DND-41 (cell line): ENCODE results near the gene GPRC5A.

Experiments used
- EZH2 ChIP-seq: IDR thresholded peaks from 3 replicates; pipeline ENCODE4 v1.6.1; 2012; ENCODE audit warnings: borderline replicate concordance, low read depth, mild to moderate bottlenecking, moderate library complexity, low read length, inconsistent platforms; ENCODE audit not compliant: severe bottlenecking
- TF ChIP-seq, protein P1 (sequence below): IDR thresholded peaks from 2 replicates; pipeline ENCODE4 v1.5.1; 2012; ENCODE audit warnings: borderline replicate concordance, low read length, moderate library complexity, mild to moderate bottlenecking; ENCODE audit not compliant: poor library complexity, severe bottlenecking; ENCODE audit errors: extremely low read depth

GRCh38 chr12:12902036-12902435, 10.7 kb downstream of the GPRC5A start:
- TF ChIP-seq, protein P1, sequence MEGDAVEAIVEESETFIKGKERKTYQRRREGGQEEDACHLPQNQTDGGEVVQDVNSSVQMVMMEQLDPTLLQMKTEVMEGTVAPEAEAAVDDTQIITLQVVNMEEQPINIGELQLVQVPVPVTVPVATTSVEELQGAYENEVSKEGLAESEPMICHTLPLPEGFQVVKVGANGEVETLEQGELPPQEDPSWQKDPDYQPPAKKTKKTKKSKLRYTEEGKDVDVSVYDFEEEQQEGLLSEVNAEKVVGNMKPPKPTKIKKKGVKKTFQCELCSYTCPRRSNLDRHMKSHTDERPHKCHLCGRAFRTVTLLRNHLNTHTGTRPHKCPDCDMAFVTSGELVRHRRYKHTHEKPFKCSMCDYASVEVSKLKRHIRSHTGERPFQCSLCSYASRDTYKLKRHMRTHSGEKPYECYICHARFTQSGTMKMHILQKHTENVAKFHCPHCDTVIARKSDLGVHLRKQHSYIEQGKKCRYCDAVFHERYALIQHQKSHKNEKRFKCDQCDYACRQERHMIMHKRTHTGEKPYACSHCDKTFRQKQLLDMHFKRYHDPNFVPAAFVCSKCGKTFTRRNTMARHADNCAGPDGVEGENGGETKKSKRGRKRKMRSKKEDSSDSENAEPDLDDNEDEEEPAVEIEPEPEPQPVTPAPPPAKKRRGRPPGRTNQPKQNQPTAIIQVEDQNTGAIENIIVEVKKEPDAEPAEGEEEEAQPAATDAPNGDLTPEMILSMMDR = no peak
- no peak for TF ChIP-seq EZH2
